Caco-2 (cell line): ENCODE results near the gene ZSCAN31. TPM values are rescaled to one million over a fixed set of nuclear protein-coding genes. Genes with fewer than 3 reads are reported as not detected.

Experiments
- BruUV-seq: library from RNA; stranded (reverse); fragments of 400-500 nt; replicated peaks from 2 replicates; lab custom pipeline; 2021; lab: Mats Ljungman, UMichigan
- CTCF ChIA-PET: fragments of 300-600 bp; sonication (Branson Sonifier 250); formaldehyde crosslinking; loops from one replicate; lab custom pipeline; 2022; ENCODE audit warnings: antibody characterized with exemption; lab: Charles Lee
- POLR2A ChIA-PET: fragments of 300-600 bp; sonication (Branson Sonifier 250); formaldehyde crosslinking; loops from one replicate; lab custom pipeline; 2022; ENCODE audit warnings: antibody characterized with exemption; lab: Charles Lee
- DNase-seq, 2 experiments: peaks; one replicate each; pipeline versions ENCODE4 v3.0.0 to v3.0.0-alpha.2; 2020 to 2022
- H3K27me3 ChIP-seq: replicated peaks from 2 replicates; pipeline ENCODE4 v1.6.0; 2011; ENCODE audit warnings: low read length; ENCODE audit not compliant: control insufficient read depth, insufficient read depth
- H3K36me3 ChIP-seq: 2 replicates; pipeline ENCODE4 v1.5.1; 2011; ENCODE audit warnings: low read length; ENCODE audit not compliant: control insufficient read depth, insufficient read depth
- H3K4me1 ChIP-seq: fragments of 250-450 bp; sonication (Bioruptor Pico); 2 replicates; pipeline ENCODE4 v1.5.1; 2020; ENCODE audit warnings: mild to moderate bottlenecking
- H3K4me3 ChIP-seq: 2 replicates; pipeline ENCODE4 v1.5.1; 2011; ENCODE audit warnings: low read depth, mild to moderate bottlenecking, control low read depth, low read length
- H3K9me3 ChIP-seq: fragments of 250-450 bp; sonication (Bioruptor Pico); 2 replicates; pipeline ENCODE4 v1.5.1; 2020; ENCODE audit warnings: mild to moderate bottlenecking, moderate library complexity
- H3K27ac Mint-ChIP-seq: one replicate; pipeline ENCODE4 v1.8.0; 2022; ENCODE audit warnings: mixed read lengths; ENCODE audit not compliant: unreplicated experiment
- H3K27me3 Mint-ChIP-seq: one replicate; pipeline ENCODE4 v1.8.0; 2022; ENCODE audit warnings: mixed read lengths; ENCODE audit not compliant: insufficient read depth, unreplicated experiment
- H3K36me3 Mint-ChIP-seq: one replicate; pipeline ENCODE4 v1.8.0; 2022; ENCODE audit warnings: mild to moderate bottlenecking, mixed read lengths; ENCODE audit not compliant: insufficient read depth, unreplicated experiment
- H3K4me1 Mint-ChIP-seq: one replicate; pipeline ENCODE4 v1.8.0; 2022; ENCODE audit warnings: low read depth, mixed read lengths; ENCODE audit not compliant: unreplicated experiment
- H3K4me3 Mint-ChIP-seq: one replicate; pipeline ENCODE4 v1.8.0; 2022; ENCODE audit warnings: mild to moderate bottlenecking, moderate library complexity, mixed read lengths; ENCODE audit not compliant: unreplicated experiment
- H3K9me3 Mint-ChIP-seq: one replicate; pipeline ENCODE4 v1.8.0; 2022; ENCODE audit warnings: mixed read lengths; ENCODE audit not compliant: unreplicated experiment
- CTCF ChIP-seq, 2 experiments: fragments of 200-600 bp in 1 of 2; IDR thresholded peaks; 1 replicate in 1 of 2; 2 replicates in 1 of 2; pipeline versions ENCODE4 v1.5.1 to v1.8.0; 2011 to 2022; ENCODE audit warnings: antibody characterized with exemption in 1 of 2, control low read depth in 1 of 2, inconsistent platforms in 1 of 2, low read depth in 1 of 2, low read length in 1 of 2, mild to moderate bottlenecking in 1 of 2, moderate library complexity in 1 of 2; ENCODE audit not compliant: insufficient read depth in 1 of 2, severe bottlenecking in 1 of 2, unreplicated experiment in 1 of 2
- intact Hi-C: fragments of 100-400 bp; cut with micrococcal nuclease; formaldehyde crosslinking; loops from one replicate; pipeline ENCODE4 v1.10.0; 2022; ENCODE audit not compliant: unreplicated experiment
- total RNA-seq: library from RNA; stranded (reverse); gene quantifications from 2 replicates; pipeline ENCODE4 v1.2.3, GENCODE V29; 2022

Gene ZSCAN31
- total RNA-seq, 1 experiment from 2014 or later: 1.7 TPM

- no peak overlapping the region for H3K27ac Mint-ChIP-seq
- Histone ChIP-seq H3K9me3 (no peaks in the 10 kb centered on the region), H3K4me3 (no peak overlapping the region), H3K36me3 (no peaks in the 10 kb centered on the region), H3K27me3 (no peaks in the 10 kb centered on the region), H3K4me1 (no peaks in the 10 kb centered on the region)
- POLR2A ChIA-PET: no interaction called here
- intact Hi-C loops: no loop called here
- CTCF ChIA-PET: interaction anchor here (1.9 kb wide), 1 partner anchor 15 kb away, joined by 5 read pairs; no protein-coding TSS in a partner anchor
- DNase-seq: no peak
- BruUV-seq: no TSS peak
- no peaks in the 10 kb centered on the region for H3K9me3 Mint-ChIP-seq
- peaks cover 4% of the 10 kb centered on the region for H3K27me3 Mint-ChIP-seq
- no peak overlapping the region for H3K4me3 Mint-ChIP-seq
- H3K4me1 Mint-ChIP-seq: no peaks in the 10 kb centered on the region
- no peaks in the 10 kb centered on the region for H3K36me3 Mint-ChIP-seq
- no peak for TF ChIP-seq CTCF (IDR thresholded peaks at IDR 0.05; ENCODE audit: insufficient read depth in 1 of 2, low read depth in 1 of 2, low read length in 1 of 2, severe bottlenecking in 1 of 2, unreplicated experiment in 1 of 2)
Observed at GRCh38 chr6:28371280-28371679, 35.3 kb upstream of the ZSCAN31 start.

- no TSS peak for BruUV-seq
- no peak overlapping the region for H3K4me3 ChIP-seq
- no peaks in the 10 kb centered on the region for H3K27me3 ChIP-seq
- H3K4me3 Mint-ChIP-seq: no peak overlapping the region
- H3K4me1 ChIP-seq: no peaks in the 10 kb centered on the region
- no peaks in the 10 kb centered on the region for H3K4me1 Mint-ChIP-seq
- intact Hi-C loops: no loop called here
- no peak for DNase-seq
- H3K27me3 Mint-ChIP-seq: peaks cover 4% of the 10 kb centered on the region
- H3K9me3 ChIP-seq: no peaks in the 10 kb centered on the region
- H3K27ac Mint-ChIP-seq: no peak overlapping the region
- H3K36me3 Mint-ChIP-seq: no peaks in the 10 kb centered on the region
- H3K36me3 ChIP-seq: no peaks in the 10 kb centered on the region
- CTCF ChIA-PET: interaction anchor here (1.9 kb wide), 1 partner anchor 14 kb away, joined by 5 read pairs; no protein-coding TSS in a partner anchor
- POLR2A ChIA-PET: interaction anchor here (0.5 kb wide), 1 partner anchor 152 kb away, joined by 3 read pairs; no protein-coding TSS in a partner anchor
- no peak for TF ChIP-seq CTCF (IDR thresholded peaks at IDR 0.05; ENCODE audit: insufficient read depth in 1 of 2, low read depth in 1 of 2, low read length in 1 of 2, severe bottlenecking in 1 of 2, unreplicated experiment in 1 of 2)
- H3K9me3 Mint-ChIP-seq: no peaks in the 10 kb centered on the region
Observed at GRCh38 chr6:28370440-28370839, 34.5 kb upstream of the ZSCAN31 start.

GRCh38 chr6:28369463-28369862 lies 33.5 kb upstream of the ZSCAN31 start:
- no peak for TF ChIP-seq CTCF (IDR thresholded peaks at IDR 0.05; ENCODE audit: insufficient read depth in 1 of 2, low read depth in 1 of 2, low read length in 1 of 2, severe bottlenecking in 1 of 2, unreplicated experiment in 1 of 2)
- H3K9me3 ChIP-seq: no peaks in the 10 kb centered on the region
- no TSS peak for BruUV-seq
- Mint-ChIP-seq H3K36me3 (no peaks in the 10 kb centered on the region), H3K4me3 (no peak overlapping the region), H3K9me3 (no peaks in the 10 kb centered on the region), H3K27ac (no peak overlapping the region), H3K27me3 (no peaks in the 10 kb centered on the region), H3K4me1 (no peaks in the 10 kb centered on the region)
- no peak for DNase-seq
- H3K4me1 ChIP-seq: no peaks in the 10 kb centered on the region
- CTCF ChIA-PET: no interaction called here
- H3K27me3 ChIP-seq: no peaks in the 10 kb centered on the region
- no peaks in the 10 kb centered on the region for H3K36me3 ChIP-seq
- intact Hi-C loops: no loop called here
- H3K4me3 ChIP-seq: no peak overlapping the region
- POLR2A ChIA-PET: no interaction called here
